DND-41 (cell line): ENCODE data around the gene RASAL2.
"Not testable (repeated sequence)": the region's sequence is repeated elsewhere in the genome, so short reads cannot be mapped to it uniquely, and the experiment has no call there.

Source experiments
- ATAC-seq: fragments of 200-7000 bp; cut with Tn5 transposase; 3 replicates; pipeline ENCODE4 v1.9.1; 2021; ENCODE audit warnings: low read depth; ENCODE audit not compliant: insufficient read depth
- DNase-seq: peaks from one replicate; pipeline ENCODE4 v3.0.0-alpha.2; 2020
- H2AFZ ChIP-seq: 2 replicates; pipeline ENCODE4 v1.6.0; 2012; ENCODE audit warnings: low read depth, low read length
- H3K27ac ChIP-seq: 2 replicates; pipeline ENCODE4 v1.5.1; 2012; ENCODE audit warnings: low read length, inconsistent platforms
- H3K27me3 ChIP-seq: fragments of 200-600 bp; sonication (generic); 2 replicates; pipeline ENCODE4 v1.6.0; 2012; ENCODE audit warnings: low read length, mild to moderate bottlenecking, inconsistent platforms; ENCODE audit not compliant: insufficient read depth, poor library complexity
- H3K36me3 ChIP-seq: 2 replicates; pipeline ENCODE4 v1.5.1; 2012; ENCODE audit warnings: low read length, inconsistent platforms; ENCODE audit not compliant: insufficient read depth
- H3K4me1 ChIP-seq: 2 replicates; pipeline ENCODE4 v1.5.1; 2012; ENCODE audit warnings: mild to moderate bottlenecking, low read length; ENCODE audit not compliant: insufficient read depth
- H3K4me2 ChIP-seq: 2 replicates; pipeline ENCODE4 v1.6.0; 2012; ENCODE audit warnings: mild to moderate bottlenecking, moderate library complexity, low read length, inconsistent platforms; ENCODE audit not compliant: insufficient read depth
- H3K4me3 ChIP-seq, 2 experiments: fragments of 200-600 bp in 1 of 2; shearing (Covaris generic) in 1 of 2; 2 replicates each; pipeline ENCODE4 v1.5.1; 2012 to 2016; ENCODE audit warnings: inconsistent platforms in 2 of 2, low read length in 2 of 2, mild to moderate bottlenecking in 2 of 2, low read depth in 1 of 2, moderate library complexity in 1 of 2
- H3K79me2 ChIP-seq: 2 replicates; pipeline ENCODE4 v1.6.0; 2012; ENCODE audit warnings: low read length, inconsistent platforms; ENCODE audit not compliant: insufficient read depth
- H3K9ac ChIP-seq: 2 replicates; pipeline ENCODE4 v1.6.0; 2012; ENCODE audit warnings: low read depth, mild to moderate bottlenecking, inconsistent platforms, low read length, moderate library complexity
- H3K9me3 ChIP-seq: 2 replicates; pipeline ENCODE4 v1.5.1; 2012; ENCODE audit warnings: low read length, moderate library complexity, mild to moderate bottlenecking, inconsistent platforms; ENCODE audit not compliant: insufficient read depth, severe bottlenecking
- H4K20me1 ChIP-seq: 2 replicates; pipeline ENCODE4 v1.6.0; 2012; ENCODE audit warnings: low read length; ENCODE audit not compliant: insufficient read depth
- CTCF ChIP-seq: IDR thresholded peaks from 2 replicates; pipeline ENCODE4 v1.5.1; 2012; ENCODE audit warnings: borderline replicate concordance, low read length, moderate library complexity, mild to moderate bottlenecking; ENCODE audit not compliant: poor library complexity, severe bottlenecking; ENCODE audit errors: extremely low read depth
- EZH2 ChIP-seq: IDR thresholded peaks from 3 replicates; pipeline ENCODE4 v1.6.1; 2012; ENCODE audit warnings: borderline replicate concordance, low read depth, mild to moderate bottlenecking, moderate library complexity, low read length, inconsistent platforms; ENCODE audit not compliant: severe bottlenecking

RASAL2 gene

GRCh38 chr1:178118524-178118923, 24.6 kb downstream of the RASAL2 start:
- Histone ChIP-seq H3K4me2 (no peak overlapping the region), H3K9me3 (no peaks in the 10 kb centered on the region), H3K27ac (no peak overlapping the region), H3K4me3 (no peak overlapping the region), H3K4me1 (no peaks in the 10 kb centered on the region), H3K9ac (no peak overlapping the region), H4K20me1 (no peaks in the 10 kb centered on the region), H3K27me3 (no peaks in the 10 kb centered on the region), H2AFZ (no peak overlapping the region), H3K79me2 (no peaks in the 10 kb centered on the region), H3K36me3 (no peaks in the 10 kb centered on the region)
- ATAC-seq (no peak), DNase-seq (no peak)
- TF ChIP-seq EZH2 (no peak), CTCF (no peak)

- DNase-seq: no peak
- H3K4me2 ChIP-seq: no peak overlapping the region
- no peaks in the 10 kb centered on the region for H3K27me3 ChIP-seq
- H2AFZ ChIP-seq: no peak overlapping the region
- TF ChIP-seq CTCF: no peak
- TF ChIP-seq EZH2: no peak
- H3K36me3 ChIP-seq: no peaks in the 10 kb centered on the region
- H3K27ac ChIP-seq: no peak overlapping the region
- no peak overlapping the region for H3K9ac ChIP-seq
- no peaks in the 10 kb centered on the region for H3K9me3 ChIP-seq
- no peaks in the 10 kb centered on the region for H4K20me1 ChIP-seq
- H3K79me2 ChIP-seq: no peaks in the 10 kb centered on the region
- no peaks in the 10 kb centered on the region for H3K4me1 ChIP-seq
- H3K4me3 ChIP-seq: no peak overlapping the region
- ATAC-seq: no peak
Observed at GRCh38 chr1:178119628-178120027, 25.7 kb downstream of the RASAL2 start.

GRCh38 chr1:178120088-178120487, 26.2 kb downstream of the RASAL2 start:
- Histone ChIP-seq H4K20me1 (no peaks in the 10 kb centered on the region), H3K9me3 (no peaks in the 10 kb centered on the region), H3K36me3 (no peaks in the 10 kb centered on the region), H3K9ac (no peak overlapping the region), H3K27ac (no peak overlapping the region), H2AFZ (no peak overlapping the region), H3K79me2 (no peaks in the 10 kb centered on the region), H3K4me2 (no peak overlapping the region), H3K4me1 (no peaks in the 10 kb centered on the region), H3K27me3 (no peaks in the 10 kb centered on the region), H3K4me3 (no peak overlapping the region)
- DNase-seq (no peak), ATAC-seq (no peak)
- TF ChIP-seq CTCF (no peak), EZH2 (no peak)

GRCh38 chr1:178120520-178121052, 26.7 kb downstream of the RASAL2 start:
- DNase-seq: not testable (repeated sequence)

More at GRCh38 chr1:178120520-178121052, 26.7 kb downstream of the RASAL2 start:
- H4K20me1 ChIP-seq, H3K9ac ChIP-seq, H3K36me3 ChIP-seq, H3K27me3 ChIP-seq, H2AFZ ChIP-seq, ATAC-seq, H3K79me2 ChIP-seq, H3K4me1 ChIP-seq, H3K27ac ChIP-seq, H3K9me3 ChIP-seq, H3K4me2 ChIP-seq, H3K4me3 ChIP-seq: not testable (repeated sequence)
